Nucleus accumbens (tissue), 56 donors: ENCODE measurements around the gene SMC4.
"Not testable (repeated sequence)": the region's sequence is repeated elsewhere in the genome, so short reads cannot be mapped to it uniquely, and the experiment has no call there.

Experiments used
- DNase-seq, 56 donors: peaks; one replicate each; lab custom pipeline; 2025; lab: John Stamatoyannopoulos, UW

Gene SMC4

DNA sequence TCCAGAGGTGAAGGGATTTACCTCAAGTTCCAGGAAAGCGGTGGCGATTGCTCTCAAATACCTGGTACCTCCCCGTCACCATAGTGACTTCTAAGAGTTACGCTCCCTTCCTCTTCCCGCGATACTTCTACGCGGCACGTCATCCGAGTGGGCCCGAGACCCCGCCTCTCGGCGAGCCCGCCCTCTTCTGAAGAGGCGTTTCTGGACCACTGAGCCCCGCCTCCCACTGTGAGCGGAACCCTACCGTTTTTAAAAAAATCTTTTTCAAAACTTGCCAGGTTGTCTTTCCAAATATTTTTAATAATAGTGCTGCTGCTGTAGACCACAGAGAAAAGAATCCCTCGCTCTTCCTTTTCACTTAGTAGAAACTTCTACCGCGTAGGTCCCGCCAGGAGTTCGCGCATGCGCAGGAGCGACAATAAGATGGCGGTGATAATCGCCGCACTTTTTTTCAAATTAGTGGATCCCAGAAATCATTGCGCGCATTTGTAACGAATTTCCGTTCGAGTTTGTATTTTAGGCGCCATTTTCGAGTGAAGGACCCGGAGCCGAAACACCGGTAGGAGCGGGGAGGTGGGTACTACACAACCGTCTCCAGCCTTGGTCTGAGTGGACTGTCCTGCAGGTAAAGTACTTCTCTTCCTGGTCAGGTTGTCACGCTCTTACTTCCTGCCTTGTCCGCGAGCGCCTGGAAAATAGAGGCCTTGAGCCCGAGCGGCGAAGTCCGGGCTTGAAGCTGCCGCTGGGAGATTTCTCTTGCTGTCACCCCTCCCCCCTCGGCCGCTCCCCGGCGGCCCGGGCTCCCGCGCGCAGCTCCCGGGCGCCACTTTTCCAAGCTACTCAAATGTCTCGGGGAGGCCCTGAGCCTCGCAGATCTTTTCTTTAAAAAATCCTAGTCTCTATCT lies at the start of gene SMC4, which contains the start of gene IFT80:
Gene SMC4 (plus strand): TSS at position 526 of the 905 bp plus-strand sequence. CDS start 1,177 bp downstream, outside the sequence.
Gene IFT80 (minus strand): TSS at position 101 of the 905 bp plus-strand sequence. CDS start 14,625 bp downstream, outside the sequence.
- peak; percentile 58 to 97 (median 88) for DNase-seq

DNA sequence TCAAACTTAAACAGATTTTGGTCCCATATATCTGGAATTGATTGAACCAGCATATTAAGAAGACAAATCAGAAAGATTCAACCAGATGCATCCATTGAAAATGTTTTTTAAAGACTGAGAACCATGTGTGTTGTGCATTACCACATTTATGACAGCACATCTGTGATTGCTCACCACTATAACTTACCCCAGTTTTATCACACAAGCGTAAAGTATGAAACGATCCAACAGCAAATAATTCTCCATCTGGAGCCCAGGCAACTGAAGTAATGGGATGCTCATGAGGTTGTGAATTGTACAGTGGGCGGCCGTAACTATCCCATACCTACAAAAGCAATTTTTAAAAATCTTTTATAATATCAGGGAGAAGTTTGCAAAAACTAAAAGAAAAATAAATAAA lies 43.6 kb upstream of the SMC4 start:
- no peak for DNase-seq

DNA sequence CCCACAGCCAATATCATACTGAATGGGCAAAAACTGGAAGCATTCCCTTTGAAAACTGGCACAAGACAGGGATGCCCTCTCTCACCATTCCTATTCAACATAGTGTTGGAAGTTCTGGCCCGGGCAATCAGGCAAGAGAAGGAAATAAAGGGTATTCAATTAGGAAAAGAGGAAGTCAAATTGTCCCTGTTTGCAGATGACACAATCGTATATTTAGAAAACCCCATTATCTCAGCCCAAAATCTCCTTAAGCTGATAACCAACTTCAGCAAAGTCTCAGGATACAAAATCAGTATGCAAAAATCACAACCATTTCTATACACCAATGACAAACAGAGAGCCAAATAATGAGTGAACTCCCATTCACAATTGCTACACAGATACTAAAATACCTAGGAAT lies 36.6 kb upstream of the SMC4 start:
- DNase-seq: not testable (repeated sequence)

DNA sequence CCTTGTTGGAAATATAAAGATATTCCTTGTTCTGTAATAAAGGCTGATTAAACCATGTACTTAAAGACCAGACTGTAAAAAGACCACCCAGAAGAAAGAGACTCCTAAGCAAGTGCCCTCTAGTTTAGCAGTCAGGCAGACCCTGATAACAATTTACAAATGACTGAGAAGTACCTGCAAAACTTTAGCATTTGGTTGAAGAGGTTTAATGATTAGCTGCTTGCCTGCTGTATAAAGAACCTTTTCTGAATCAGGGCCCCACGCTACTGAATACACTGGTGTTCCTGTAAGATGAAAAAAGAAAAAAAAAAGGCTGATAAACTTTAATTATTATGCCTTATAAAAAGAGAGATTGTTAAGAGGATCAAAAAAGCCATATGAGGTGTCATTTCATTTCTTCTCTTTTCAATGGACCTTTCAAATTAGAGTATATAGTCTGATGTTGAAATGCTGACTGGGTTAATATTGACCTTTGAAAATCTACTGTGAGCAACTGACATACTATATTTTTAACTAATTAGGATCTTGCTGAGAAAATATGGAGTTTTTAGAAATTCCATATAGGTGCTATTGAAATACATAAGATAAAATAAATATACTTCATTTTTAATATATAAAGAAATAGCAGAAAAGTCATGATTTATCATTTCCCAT lies 33.5 kb upstream of the SMC4 start:
- no peak for DNase-seq

DNA sequence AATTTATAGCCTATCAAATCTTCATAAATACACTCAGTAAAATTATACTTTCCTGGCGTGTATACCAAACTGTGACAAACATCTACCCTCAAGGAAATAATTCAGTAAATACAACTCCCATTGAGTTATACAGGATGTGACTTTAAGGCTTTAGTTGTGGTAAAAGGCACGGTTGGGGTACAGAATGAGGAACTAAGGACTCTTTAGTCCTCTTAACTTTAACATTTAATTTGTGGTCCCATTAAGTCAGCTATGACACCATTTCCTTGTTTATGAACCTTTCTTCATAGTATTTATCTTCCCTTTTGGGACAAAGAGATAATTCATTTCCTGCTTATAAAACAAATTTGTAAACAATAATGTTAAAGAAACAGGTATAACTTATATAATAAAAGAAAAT lies 30.6 kb upstream of the SMC4 start:
- no peak for DNase-seq

DNA sequence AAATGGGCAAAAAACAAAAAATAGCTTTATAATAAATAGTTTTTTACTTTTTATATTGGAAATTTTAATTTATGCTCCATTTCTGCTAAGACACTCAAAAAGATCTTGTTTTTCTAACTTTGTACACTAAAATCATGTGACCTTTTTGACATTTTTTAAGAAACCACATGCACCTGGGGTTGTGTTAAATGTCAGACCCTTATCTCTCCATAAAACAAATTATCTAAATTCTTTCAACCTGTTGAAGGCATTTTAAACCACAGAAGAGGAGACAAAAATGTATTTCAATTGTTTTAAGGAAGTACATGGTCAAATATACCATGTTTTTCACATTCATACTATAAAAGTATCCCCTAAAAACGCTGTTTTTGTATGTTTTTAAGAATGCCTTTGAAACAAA lies 29.7 kb upstream of the SMC4 start:
- no peak for DNase-seq

DNA sequence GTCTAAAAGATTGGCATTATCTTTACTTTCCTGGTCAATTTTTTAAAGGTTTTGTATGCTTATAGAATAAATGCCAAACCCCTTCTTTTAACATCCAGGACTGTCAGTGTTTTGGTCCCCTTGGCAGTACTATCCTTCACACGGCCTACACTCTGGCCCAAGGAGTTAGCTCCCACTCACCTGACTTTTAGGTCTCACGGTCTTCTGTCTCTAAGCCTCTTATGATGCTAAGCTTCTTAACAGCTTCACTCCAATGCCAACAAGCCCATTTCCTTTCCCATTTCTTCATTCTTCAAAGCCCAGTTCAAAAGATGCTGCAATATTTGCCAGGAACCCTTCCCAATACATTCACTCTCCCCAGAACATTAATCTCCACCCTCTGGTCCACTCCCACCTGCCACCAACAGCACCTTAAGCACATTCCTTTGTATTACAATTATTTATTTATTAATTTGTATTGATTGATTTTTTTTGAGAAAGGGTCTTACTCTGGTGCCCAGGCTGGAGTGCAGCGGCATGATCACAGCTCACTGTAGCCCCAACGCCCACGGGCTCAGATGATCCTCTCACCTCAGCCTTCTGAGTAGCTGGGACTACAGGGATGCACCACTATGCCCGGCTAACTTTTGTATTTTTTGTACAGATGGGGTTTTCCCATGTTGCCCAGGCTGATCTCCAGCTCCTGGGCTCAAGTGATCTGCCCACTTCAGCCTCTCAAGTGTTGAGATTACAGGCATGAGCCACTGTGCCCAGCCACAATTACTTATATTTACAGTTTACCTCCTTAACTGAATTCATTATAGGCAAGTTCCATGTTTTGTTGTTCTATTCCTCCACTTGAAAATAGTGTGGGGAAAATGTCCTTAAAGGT lies 28.2 kb upstream of the SMC4 start:
- DNase-seq: no peak

DNA sequence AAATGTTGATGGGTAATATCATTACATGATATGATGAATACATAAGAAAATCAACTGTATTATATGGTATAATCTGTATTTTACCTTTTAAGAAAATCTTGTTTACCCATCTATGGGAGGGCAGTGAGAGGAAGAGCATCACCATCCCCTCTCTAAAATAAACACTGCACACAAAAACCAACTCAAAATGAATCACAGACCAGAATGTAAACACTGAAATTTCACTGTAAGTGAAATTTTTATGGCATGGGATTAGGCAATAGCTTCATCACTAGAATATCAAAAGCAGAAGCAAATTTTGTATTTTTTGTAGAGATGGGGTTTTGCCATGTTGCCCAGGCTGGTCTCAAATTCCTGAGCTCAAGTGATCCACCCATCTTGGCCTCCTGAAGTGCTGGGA lies 26.7 kb upstream of the SMC4 start:
- DNase-seq: no peak

DNA sequence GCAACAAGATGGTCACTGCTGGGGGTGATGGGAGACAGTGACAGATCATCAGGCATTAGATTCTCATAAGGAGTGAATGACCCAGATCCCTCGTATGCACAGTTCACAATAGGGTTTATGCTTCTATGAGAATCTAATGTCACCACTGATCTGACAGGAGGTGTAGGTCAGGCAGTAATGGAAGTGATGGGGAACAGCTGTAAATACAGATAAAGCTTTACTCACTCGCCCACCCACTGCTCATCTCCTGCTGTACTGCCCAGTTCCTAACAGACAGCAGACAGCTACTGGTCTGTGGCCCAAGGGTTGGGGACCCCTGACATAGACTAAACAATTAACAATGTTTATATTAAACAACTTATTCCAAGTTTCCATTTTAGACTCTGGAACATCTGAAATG lies 25.8 kb upstream of the SMC4 start:
- no peak for DNase-seq

DNA sequence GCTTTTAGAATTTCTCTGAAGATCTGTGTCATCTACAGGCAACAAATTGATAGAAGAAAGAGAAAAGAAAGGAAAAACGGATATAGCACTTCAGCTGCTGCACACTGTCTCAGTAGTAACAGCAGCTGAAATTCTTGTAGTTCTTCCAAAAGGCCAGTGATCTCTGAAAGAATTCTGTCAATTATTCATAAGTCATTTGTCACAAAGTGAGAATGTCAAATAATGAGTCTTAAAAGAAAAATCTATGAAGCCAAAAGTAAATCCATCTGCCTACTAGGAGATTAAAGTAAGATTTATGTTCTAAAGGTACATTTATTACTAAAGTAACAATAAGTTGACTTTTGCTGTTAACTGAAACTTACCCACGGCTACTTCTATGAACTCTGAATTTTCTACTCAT lies 25.0 kb upstream of the SMC4 start:
- no peak for DNase-seq

DNA sequence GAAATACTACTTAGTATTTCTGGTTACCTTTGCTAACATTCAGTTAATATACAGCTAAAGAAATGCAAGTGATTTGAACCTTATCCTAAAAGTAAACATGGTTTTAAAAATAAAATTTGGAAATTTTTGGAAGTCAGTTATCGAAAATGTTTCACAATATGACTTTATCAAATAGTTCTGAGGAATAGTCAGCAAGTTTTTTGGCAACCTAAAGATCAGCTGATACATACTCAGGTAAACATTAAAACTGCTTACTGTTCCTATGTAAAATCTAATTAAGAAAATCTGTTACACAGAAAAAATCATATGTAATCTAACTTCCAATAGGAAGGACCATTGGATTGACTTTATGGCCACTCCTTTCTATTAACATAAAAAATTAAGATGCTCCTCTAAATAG lies 24.5 kb upstream of the SMC4 start:
- no peak for DNase-seq

DNA sequence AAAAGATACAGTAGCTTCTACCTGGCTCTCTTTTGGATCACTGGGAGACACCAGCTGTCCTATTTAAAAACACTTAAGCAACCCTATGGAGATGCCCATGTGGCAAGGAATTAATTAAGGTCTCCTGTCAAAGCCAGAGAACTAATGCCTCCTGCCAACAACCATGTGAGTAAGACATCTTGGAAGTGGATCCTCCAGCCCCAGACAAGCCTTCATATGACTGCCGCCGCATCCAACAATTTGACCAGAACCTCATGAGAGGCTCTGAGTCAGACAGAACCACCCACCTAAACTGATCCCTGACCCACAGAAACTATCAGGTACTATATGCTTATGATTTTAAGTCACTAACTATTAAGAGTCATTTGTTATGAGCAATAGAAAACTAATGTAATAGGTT lies 22.8 kb upstream of the SMC4 start:
- DNase-seq: no peak

DNA sequence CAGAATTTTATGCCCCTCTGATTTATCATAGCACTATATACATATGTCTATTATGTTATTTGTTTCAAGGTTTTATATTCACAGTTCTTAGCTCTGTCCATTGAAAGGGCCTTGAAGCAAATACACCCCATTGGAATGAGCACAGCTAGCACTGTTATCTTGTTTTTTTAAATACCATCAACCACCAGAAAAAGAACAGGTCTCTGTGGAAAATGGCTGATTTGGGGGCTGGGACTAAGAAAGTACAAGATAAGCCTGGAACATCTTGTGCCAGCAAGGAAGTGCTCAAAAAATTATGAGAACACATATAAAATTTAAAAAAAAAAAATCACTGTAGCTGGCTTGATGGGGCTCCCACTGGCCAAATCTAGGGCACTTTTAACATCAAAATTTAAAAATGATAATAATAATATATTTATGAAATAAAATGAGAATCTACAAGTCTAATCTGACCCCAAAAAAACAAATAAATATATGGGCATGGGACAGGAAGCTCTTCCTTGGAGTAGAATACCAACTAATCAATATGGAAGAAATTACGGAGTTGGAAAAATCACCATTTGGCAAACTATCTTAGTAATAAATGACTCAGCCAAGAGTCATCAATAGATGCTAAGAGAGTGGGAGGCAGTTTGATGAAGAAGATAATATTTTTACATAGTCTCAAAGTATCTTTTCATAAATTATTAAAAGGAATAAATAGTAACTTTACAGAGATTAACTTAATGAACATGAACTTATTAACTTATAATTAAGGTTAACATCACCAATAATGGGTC lies 20.9 kb upstream of the SMC4 start:
- DNase-seq: no peak

DNA sequence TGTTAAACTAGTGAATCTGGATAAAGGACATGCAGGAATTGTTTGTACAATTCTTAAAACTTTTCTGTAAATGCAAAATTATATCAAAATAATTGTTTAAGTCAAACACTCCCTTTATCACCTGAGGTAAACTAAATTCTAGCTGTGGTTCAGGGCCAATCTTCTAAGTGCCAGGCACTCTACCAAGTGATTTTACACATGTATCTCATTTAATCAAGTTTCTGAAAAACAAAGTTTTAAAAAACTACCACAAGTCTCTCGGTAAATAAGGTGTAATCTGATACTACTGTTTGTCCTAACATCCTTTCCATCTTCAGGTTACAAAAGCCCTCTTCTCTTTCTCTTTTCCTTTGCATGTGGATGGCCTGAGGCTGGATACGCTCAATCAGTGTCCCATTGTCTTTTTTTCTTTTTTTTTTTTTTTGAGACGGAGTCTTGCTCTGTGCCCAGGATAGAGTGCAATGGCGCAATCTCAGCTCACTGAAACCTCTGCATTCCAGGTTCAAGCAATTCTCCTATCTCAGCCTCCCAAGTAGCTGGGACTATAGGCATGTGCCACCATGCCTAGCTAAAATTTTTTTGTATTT lies 19.7 kb upstream of the SMC4 start:
- no peak for DNase-seq

DNA sequence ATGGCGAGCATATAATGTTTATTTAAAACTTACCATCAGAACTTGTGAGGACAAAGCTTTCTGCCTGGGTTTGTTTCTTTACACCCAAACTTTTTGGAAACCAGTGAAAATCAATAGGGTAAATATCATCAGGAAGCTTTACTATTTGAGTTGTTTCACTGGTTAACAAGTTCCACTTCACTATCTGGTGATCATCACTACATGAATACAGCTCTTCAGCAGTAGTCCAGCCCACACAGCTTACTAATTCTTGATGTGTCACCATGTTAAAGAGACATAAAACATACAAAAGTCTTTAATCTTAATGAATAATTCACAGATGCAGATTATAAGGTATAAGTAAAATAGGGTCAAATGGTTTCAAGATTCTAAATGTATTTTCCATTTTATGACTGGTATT lies 18.0 kb upstream of the SMC4 start:
- DNase-seq: peak in 1 of 56 donors; percentile 0

DNA sequence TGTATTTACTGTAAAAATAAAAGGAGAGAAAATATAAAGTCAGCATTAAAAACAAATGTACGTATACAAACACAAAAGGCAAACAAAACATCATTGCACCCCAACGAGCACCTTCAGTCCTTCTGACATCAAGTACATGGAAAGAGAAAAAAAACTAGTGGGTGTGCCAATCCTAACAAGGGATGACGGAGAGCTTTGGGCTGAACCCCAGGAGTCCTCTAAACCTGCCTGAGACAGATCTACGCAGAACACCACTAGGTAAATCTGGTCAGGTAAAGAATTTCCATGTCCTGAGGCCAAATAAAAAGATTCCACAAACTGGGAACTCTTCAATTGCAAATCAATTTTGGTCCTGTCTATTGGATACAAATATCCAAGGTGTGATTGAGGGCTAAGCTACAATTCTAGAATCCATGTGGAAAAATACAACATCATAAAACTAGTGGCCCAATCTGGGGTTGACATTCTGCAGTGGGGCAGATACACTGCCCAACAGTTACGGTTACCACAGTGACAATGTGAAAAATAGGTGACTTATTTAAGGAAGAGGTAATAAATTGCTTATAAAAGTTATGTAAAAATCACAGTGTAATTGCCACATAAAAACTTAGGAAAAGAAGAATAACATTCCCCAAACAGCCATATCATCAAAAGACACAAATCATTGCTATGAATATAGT lies 14.7 kb upstream of the SMC4 start:
- DNase-seq: no peak

DNA sequence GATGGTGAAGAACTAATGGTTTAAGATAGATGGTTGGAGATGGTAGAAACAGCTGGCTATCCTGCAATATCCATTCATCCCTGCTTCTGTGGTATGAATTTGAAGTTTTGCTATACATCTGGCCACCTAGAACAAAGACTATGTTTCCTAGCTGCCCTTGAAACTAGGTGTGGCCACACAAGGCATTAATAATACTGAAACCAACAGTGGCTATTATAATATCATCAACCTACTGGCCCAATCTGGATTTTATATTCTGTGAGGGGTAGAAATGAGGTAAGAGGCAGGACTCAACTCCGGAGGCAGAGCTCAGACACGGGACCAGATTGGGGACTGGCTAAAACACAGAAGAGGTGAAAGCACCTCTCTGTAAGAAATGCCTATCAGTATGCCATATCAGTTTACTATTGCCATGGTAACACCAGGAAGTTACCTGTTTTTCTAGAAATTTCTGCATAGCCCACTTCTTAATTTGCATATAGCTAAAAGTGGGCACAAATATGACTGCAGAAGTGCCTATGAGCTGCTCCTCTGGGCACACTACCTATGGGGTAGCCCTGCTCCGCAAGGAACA lies 8.8 kb upstream of the SMC4 start:
- no peak for DNase-seq

DNA sequence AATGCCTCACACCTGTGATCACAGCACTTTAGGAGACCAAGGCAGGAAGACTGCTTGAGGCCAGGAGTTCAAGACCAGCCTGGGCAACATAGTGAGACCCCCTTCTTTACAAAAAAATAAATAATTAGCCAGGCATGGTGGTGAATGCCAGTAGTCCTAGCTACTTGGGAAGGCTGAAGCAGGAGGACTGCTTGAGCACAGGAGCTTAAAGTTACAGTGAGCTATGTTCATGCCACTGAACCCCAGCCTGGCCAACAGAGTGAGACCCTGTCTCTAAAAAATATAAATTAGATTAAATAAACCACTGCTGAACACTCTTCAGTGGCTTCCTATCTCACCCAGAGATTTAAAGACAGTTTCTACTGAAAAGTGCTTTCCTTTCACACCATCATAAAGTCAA lies 6.7 kb upstream of the SMC4 start:
- DNase-seq: no peak
